NT2/D1 (cell line): Measurements from ENCODE around the gene UBE2U.

Source experiments
- DNase-seq: peaks from one replicate; pipeline ENCODE4 v3.0.0-alpha.2; 2011; ENCODE audit warnings: low read depth, low spot score
- H3K27me3 ChIP-seq: 2 replicates; pipeline ENCODE4 v1.6.0; 2011; ENCODE audit warnings: mild to moderate bottlenecking; ENCODE audit not compliant: insufficient read length, insufficient read depth
- H3K36me3 ChIP-seq: 2 replicates; pipeline ENCODE4 v1.6.1; 2011; ENCODE audit warnings: mild to moderate bottlenecking, low read length, mixed read lengths; ENCODE audit not compliant: insufficient read depth, insufficient read length
- H3K4me1 ChIP-seq: 2 replicates; pipeline ENCODE4 v1.5.1; 2011; ENCODE audit not compliant: insufficient read depth, insufficient read length
- H3K4me3 ChIP-seq: 2 replicates; pipeline ENCODE4 v1.5.1; 2011; ENCODE audit warnings: low read depth; ENCODE audit not compliant: insufficient read length
- H3K9ac ChIP-seq: 2 replicates; pipeline ENCODE4 v1.6.0; 2011; ENCODE audit warnings: low read depth; ENCODE audit not compliant: insufficient read length
- H3K9me3 ChIP-seq: 2 replicates; pipeline ENCODE4 v1.5.1; 2011; ENCODE audit warnings: mild to moderate bottlenecking, low read length; ENCODE audit not compliant: insufficient read depth
- SUZ12 ChIP-seq: IDR thresholded peaks from 2 replicates; pipeline ENCODE4 v1.6.1; 2011; ENCODE audit not compliant: insufficient read length, insufficient read depth; ENCODE audit errors: extremely low read depth
- YY1 ChIP-seq: IDR thresholded peaks from 2 replicates; pipeline ENCODE4 v1.6.1; 2011; ENCODE audit not compliant: insufficient read length, insufficient read depth
- ZNF274 ChIP-seq: IDR thresholded peaks from 2 replicates; pipeline ENCODE4 v1.6.1; 2011; ENCODE audit warnings: mild to moderate bottlenecking, low read depth, low read length

The UBE2U gene, protein sequence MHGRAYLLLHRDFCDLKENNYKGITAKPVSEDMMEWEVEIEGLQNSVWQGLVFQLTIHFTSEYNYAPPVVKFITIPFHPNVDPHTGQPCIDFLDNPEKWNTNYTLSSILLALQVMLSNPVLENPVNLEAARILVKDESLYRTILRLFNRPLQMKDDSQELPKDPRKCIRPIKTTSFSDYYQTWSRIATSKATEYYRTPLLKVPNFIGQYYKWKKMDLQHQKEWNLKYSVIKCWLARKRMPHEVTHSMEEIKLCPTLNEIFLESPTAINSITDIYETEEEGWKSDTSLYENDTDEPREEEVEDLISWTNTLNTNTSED

DNA sequence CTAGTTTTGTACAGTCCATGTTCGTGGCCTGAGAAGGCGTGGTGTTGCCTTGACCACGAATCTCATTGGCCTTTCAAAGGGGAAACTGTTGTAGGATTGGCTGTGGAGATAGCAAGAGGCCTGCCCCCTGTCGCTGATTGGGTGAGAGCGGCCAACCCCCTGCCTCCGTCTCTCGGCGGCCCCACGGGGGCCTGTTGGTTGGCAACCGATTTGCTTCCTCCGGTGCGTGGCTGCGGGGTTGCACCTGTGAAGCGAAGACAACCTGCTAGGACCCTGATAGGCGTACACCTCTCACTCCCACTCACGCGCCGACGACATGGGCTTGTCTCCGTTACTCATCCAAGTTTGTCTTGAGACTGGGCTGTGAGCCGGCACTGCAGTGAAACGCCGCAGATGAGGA lies at the start of gene UBE2U:
Gene UBE2U (plus strand): TSS at position 204 of the 400 bp plus-strand sequence. CDS start 428 bp downstream, outside the sequence.
- TF ChIP-seq ZNF274 (no peak), SUZ12 (no peak), YY1 (no peak)
- H3K9me3 ChIP-seq: peaks cover 22% of the 10 kb centered on the region

DNA sequence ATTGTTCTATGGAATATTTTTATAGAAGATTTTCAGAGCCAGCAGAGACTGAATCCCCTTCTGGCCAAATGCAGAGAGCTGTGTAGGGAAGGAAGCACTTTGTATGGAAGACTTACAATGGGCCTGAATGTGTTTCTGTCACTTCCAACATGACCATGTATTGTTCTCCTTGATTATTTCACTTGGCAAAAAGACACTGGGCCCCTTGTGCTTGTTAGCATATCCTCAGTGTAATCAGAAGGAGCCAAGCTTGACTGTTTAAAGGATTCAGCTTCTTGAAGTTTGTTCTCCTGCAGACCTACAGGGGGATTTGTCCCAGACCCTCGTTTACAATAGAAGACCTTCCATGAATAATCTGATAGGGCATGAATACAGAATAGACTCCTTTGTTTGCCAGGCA lies 48.1 kb upstream of the UBE2U start:
- Histone ChIP-seq H3K9me3 (no peaks in the 10 kb centered on the region), H3K9ac (no peak overlapping the region), H3K27me3 (no peaks in the 10 kb centered on the region), H3K4me3 (no peak overlapping the region), H3K4me1 (no peaks in the 10 kb centered on the region), H3K36me3 (peaks cover 10% of the 10 kb centered on the region)
- TF ChIP-seq SUZ12: no peak
- TF ChIP-seq YY1: no peak
- TF ChIP-seq ZNF274: no peak
- peak; percentile 55 for DNase-seq

More for the DNA sequence above, at the start of gene UBE2U:
- H3K4me3 ChIP-seq: no peak within 1 kb of the TSS
- no peaks in the 10 kb centered on the region for H3K4me1 ChIP-seq
- H3K9ac ChIP-seq: no peak within 1 kb of the TSS
- H3K36me3 ChIP-seq: no peaks in the 10 kb centered on the region
- DNase-seq: no peak
- H3K27me3 ChIP-seq: no peaks in the 10 kb centered on the region

DNA sequence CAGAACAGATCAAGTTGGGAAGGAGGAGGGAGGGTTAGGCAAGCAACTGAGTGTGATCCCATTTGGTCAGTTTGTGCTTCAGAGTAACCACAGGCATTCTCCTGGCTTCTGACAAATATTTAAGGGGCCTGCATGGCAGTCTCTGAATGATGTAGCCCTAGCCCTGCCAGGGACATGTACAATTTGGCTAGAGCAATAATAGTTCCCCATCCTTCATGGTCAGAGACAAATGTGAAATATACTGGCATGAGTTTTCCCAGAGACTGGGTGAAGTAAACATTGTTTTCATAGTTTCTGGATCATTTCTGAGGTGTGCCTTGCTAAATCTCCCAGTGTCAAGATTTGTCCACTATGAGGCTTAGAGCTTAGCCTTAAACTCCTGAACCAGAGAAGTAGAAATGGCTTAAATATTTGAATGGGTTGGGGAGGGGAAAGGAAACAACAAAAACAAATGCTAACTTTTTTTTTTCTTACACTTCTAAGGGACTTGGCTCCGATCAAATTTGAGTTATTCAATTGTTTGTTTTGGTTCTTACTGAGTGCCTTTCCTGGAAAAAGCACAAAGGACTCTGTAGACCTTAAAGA lies 42.0 kb upstream of the UBE2U start:
- H3K36me3 ChIP-seq: peaks cover 12% of the 10 kb centered on the region
- no peaks in the 10 kb centered on the region for H3K27me3 ChIP-seq

DNA sequence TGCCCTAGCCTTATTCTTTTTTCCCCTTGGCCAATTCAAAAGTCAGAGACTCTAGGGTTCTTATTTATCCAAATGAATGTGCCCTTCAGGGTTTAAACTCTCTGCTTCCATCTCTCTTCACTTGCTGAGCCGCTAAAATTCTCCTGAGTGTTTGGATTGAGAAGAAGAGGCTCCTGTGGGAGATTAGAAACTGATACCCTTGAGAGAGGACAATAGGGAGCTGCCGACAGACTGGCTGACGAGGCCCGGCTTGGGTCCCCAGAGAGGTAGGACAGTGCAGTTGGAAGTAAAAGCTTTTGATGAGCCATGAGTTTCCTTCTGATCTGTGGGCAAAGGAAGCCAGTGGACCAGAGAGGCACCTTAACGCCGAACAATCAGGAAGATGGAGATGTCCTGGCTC lies 41.3 kb upstream of the UBE2U start:
- H3K4me3 ChIP-seq: no peak overlapping the region
- no peak for TF ChIP-seq YY1
- TF ChIP-seq SUZ12: no peak
- TF ChIP-seq ZNF274: no peak
- DNase-seq: no peak
- no peaks in the 10 kb centered on the region for H3K9me3 ChIP-seq
- no peaks in the 10 kb centered on the region for H3K4me1 ChIP-seq
- H3K36me3 ChIP-seq: peaks cover 12% of the 10 kb centered on the region
- no peaks in the 10 kb centered on the region for H3K27me3 ChIP-seq
- no peak overlapping the region for H3K9ac ChIP-seq

More for the DNA sequence above, 42.0 kb upstream of the UBE2U start:
- Histone ChIP-seq H3K9ac (no peak overlapping the region), H3K9me3 (no peaks in the 10 kb centered on the region), H3K4me3 (no peak overlapping the region), H3K4me1 (no peaks in the 10 kb centered on the region)
- DNase-seq: no peak
- TF ChIP-seq SUZ12 (no peak), ZNF274 (no peak), YY1 (no peak)

DNA sequence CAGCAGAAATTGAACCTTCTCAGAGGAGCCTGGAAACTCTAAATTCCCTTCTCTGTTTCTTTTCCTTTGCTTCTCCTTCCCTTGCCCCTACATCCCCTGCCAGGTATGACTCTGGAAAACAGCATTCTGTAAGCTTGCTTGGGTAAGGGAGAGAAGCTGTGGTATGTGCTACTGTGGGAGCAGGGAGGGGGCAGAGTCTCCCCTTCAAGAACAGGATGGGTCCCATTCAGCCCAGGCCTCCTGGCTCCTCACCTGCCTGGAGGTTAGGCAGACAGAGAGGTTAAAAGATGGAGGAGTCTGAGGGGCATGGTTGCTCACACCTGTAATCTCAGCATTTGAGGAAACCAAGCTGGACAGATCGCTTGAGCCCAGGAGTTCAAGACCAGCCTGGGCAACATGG lies 40.6 kb upstream of the UBE2U start:
- Histone ChIP-seq H3K9me3 (no peaks in the 10 kb centered on the region), H3K4me1 (no peaks in the 10 kb centered on the region), H3K27me3 (no peaks in the 10 kb centered on the region), H3K4me3 (no peak overlapping the region), H3K36me3 (peaks cover 12% of the 10 kb centered on the region), H3K9ac (no peak overlapping the region)
- no peak for DNase-seq
- TF ChIP-seq SUZ12 (no peak), YY1 (no peak), ZNF274 (no peak)

DNA sequence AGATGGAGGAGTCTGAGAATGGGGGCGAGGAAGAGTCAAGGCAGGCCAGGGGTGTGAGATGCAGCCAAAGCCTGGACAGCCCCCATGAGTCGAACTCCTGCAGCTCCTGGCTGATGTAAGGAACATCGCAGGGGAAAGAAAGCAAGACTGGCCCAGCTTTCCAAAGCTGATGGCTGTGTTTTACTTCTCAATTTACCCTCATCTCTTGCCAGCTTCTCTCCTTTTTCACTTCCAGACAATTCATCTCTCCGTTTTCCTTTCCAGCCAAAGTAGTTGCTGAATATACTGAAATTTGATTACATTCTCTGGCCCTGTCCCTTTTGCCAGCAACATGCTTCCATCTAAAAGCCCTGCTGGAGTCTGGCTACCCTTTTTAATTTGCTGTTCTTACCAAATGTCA lies 40.0 kb upstream of the UBE2U start:
- Histone ChIP-seq H3K4me1 (no peaks in the 10 kb centered on the region), H3K9ac (no peak overlapping the region), H3K27me3 (no peaks in the 10 kb centered on the region), H3K36me3 (peaks cover 12% of the 10 kb centered on the region), H3K9me3 (peaks cover 2% of the 10 kb centered on the region; the same call in 1 of the 2 replicates), H3K4me3 (no peak overlapping the region)
- no peak for DNase-seq
- no peak for TF ChIP-seq SUZ12

DNA sequence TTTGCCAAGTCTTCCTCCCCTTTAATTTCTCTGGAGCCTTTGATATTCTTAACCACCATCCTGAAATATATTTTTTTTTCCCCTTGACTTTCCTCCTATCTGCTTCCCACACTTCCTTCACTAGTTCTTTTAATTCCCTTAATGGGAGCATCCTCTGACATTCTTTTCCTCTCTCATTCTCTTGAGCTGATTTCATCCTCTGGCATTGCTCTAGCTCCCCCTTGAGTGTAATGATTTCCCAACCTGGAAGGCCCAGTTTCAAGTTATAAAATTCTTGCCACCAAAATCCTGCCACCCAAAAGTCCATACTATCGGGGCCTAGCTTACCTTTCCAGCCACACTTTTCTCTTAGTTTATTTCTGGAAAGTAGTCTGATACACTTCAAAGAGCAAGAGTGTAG lies 39.5 kb upstream of the UBE2U start:
- TF ChIP-seq ZNF274: no peak
- TF ChIP-seq SUZ12: no peak
- TF ChIP-seq YY1: no peak
- Histone ChIP-seq H3K4me3 (no peak overlapping the region), H3K27me3 (no peaks in the 10 kb centered on the region), H3K36me3 (peaks cover 14% of the 10 kb centered on the region), H3K9ac (no peak overlapping the region), H3K9me3 (peaks cover 7% of the 10 kb centered on the region), H3K4me1 (no peaks in the 10 kb centered on the region)
- peak; percentile 39 for DNase-seq
